ENCODE results near the gene BTBD8.

Gene BTBD8

DNA sequence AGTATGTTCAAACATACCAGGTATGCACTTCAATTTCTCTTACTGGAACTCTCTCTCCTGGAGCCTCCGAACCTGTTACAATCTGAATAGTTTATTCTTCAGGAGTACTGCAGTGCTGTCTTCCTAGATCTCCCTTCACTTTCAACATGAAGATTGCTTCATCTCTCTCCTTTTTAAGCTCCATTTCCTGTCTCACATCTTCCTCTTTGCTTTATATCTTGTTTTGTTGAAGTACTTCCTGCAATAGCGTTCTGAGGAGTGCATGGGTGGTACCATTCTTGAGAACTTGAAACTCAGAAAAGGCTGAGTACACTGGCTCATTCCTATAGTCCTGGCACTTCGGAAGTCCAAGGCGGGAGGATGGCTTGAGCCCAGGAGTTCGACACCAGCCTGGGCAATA lies 121.8 kb downstream of the BTBD8 start:
- FAIRE-seq, result no peak

DNA sequence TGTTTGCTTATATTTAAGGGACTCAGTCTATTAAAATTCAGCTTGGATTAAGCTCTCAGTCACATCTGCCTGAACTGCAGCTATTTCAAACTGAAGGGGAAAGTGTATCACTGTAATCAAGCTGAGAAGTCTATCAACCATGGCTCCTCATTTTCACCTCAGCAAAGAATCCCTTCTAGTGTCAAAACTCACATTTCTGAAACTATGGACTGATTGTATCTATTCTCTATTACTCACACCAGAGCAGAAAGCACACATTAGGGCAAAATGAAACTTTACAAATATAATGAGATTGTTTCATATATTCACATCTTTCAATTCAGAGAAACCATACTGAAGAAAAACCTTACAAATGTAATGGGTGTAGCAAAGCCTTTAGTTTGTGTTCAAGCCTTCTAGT lies 123.0 kb downstream of the BTBD8 start:
- no peak for FAIRE-seq

DNA sequence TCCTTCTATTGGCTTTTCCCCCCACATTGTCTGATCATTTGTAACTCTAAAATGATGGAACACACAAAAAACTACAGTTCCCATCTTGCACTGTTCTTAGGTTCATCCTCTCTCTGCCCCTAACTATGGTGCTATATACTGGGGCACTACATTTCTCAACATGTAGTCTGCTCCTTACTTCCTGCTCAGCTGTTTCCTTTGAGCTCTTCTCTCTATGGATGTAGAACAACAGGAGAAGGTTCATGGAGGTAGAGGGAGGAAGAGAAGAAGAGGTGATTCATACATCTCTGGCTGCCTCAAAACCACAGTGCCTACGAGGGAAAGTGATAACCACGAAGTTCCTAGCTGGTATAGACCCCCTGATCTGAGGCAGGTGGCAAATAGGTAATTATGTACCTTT lies 130.6 kb downstream of the BTBD8 start:
- no peak for FAIRE-seq

DNA sequence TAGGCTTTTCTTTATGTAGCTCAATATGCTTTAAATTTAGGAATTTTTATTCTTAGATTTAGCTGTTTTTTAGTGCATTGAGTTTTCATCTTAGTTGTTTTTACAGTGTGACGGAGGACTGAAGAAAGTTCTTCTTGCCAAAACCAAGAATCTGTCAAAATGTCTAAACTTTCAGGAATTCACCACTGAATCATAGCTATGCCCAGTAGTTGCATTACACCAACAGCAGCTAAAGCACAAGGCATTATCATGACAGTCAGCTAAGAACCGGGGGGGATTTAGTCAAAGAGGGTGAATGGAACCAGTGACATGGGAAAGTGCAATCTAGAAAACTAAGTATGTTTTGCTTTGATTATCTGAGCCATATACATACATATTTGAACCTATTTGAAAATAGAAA lies 131.0 kb downstream of the BTBD8 start:
- no peak for FAIRE-seq

DNA sequence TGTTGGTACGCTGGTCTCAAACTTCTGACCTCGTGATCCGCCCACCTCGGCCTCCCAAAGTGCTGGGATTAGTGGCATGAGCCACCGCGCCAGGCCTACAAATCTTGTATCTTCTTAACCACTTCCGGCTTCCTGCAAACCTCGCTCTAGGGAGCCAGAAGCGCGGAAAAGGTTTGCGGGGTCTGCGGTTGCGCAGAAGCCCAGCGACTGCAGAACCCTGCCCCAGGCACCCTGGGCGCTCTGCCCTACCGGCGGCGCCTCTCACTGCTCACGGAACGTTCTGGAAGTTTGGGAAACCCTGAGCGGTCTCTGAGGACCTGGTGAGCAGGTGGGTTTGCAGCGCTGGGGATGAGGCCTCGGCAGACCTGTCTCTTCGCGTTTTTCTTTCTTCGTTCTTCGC lies 137.6 kb downstream of the BTBD8 start, which contains the start of gene C1orf146:
Gene C1orf146 (plus strand): TSS at position 195 of the 400 bp plus-strand sequence. CDS start 13,506 bp downstream, outside the sequence.
- FAIRE-seq, result no peak

DNA sequence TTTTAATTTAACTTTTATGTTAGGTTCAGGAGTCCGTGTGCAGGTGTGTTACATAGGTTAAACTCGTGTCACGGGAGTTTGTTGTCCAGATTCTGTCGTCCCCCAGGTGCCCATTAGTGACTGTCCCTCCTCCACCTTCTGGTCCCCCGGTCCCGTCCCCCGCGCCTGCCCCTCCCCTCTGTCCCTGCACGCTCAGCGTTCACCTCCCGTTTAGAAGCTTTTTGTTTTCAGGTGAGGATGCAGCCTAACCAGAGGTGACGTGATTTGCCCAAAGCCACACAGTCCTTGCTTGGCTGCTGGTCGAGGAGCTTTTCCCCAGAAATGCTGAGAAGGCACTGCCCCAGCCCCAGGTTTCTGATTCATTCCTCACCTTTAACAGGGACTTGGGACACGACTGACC lies 138.4 kb downstream of the BTBD8 start:
- no peak for FAIRE-seq

DNA sequence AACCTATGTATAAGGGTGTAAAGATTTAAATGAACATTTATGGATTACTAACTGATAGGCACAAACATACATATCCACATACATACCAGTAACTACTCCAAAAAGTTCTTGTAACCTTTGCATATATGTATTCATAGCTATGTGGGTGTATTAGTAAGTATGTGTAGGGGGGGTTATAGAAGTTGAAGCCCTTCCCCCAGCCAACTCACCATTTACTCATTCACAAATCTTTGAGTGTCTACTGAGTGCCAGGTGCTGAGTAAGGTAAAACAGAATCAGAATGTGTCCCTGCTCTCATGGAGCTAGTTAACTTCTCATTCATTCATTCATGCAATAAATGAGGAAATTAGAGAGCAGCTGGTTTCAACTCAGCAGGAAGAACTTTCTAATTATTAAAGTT lies 138.9 kb downstream of the BTBD8 start:
- FAIRE-seq, result no peak

DNA sequence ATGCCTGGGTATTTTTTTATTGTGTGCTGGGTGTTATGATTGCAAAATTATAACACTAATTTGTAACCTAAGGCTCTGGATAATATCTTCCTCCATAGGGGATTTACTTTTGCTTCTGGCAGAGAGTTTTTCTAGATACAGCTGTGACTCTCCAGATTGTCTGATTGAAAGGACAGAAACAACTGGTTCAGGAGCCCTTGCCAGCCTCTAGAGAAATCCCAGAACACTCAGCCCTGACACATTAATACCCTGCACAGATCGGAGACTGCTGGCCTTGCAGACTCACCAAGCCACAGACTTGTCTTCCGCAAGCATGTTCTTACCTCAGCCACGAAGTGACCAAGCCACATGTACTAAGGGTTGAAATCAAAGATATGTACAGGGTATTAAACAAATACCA lies 148.3 kb downstream of the BTBD8 start:
- FAIRE-seq, result no peak

DNA sequence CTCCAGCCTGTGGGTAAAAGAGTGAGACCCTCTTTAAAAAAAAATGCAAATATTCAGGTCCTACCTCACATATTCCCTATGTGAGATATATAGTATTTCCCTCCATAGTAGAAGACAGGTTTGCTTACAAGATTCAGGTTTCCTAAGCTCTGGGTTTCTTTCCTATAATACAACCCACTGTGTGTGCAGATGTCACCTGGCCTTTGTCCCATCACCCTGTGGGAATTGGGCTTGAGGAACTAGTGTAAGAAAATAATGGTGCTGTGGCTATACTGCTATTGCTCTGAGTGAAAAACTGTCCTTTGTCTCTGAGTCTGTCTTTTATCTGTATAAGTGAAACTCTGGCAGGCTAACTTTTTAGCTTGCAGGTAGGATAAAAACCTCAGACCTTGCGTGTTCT lies 150.6 kb downstream of the BTBD8 start:
- FAIRE-seq, result no peak
